Neural crest cell (in vitro differentiated cells): ENCODE data around the gene ARHGAP19. TPM values are rescaled to one million over a fixed set of nuclear protein-coding genes. Genes with fewer than 3 reads are reported as not detected.
"Not testable (repeated sequence)": the region's sequence is repeated elsewhere in the genome, so short reads cannot be mapped to it uniquely, and the experiment has no call there.

ENCODE experiments used
- DNase-seq: peaks from one replicate; pipeline ENCODE4 v3.0.0; 2021; ENCODE audit warnings: low read depth, mixed read lengths, low spot score
- H3K27ac Mint-ChIP-seq: one replicate; pipeline ENCODE4 v1.8.0; 2021; ENCODE audit warnings: mild to moderate bottlenecking, mixed read lengths; ENCODE audit not compliant: unreplicated experiment
- H3K27me3 Mint-ChIP-seq: 2 replicates; pipeline ENCODE4 v1.8.0; 2021; ENCODE audit warnings: low read depth, mild to moderate bottlenecking, mixed read lengths
- H3K36me3 Mint-ChIP-seq: 2 replicates; pipeline ENCODE4 v1.8.0; 2021; ENCODE audit warnings: low read depth, mild to moderate bottlenecking, mixed read lengths
- H3K4me1 Mint-ChIP-seq: 2 replicates; pipeline ENCODE4 v1.8.0; 2021; ENCODE audit warnings: mixed read lengths
- H3K4me3 Mint-ChIP-seq: one replicate; pipeline ENCODE4 v1.8.0; 2021; ENCODE audit warnings: mild to moderate bottlenecking, mixed read lengths
- H3K9me3 Mint-ChIP-seq: 2 replicates; pipeline ENCODE4 v1.8.0; 2021; ENCODE audit warnings: mixed read lengths
- CTCF ChIP-seq: fragments of 200-600 bp; sonication (generic); conservative IDR thresholded peaks from 2 replicates; pipeline ENCODE4 v1.5.0; 2021; ENCODE audit warnings: antibody characterized with exemption, mild to moderate bottlenecking
- total RNA-seq: library from RNA; stranded (reverse); gene quantifications from 2 replicates; pipeline ENCODE4 v1.2.1, GENCODE V29; 2021

The ARHGAP19 gene
- total RNA-seq, 1 donor from 2014 or later = 30.3 TPM

- H3K4me1 Mint-ChIP-seq = peaks cover 28% of the 10 kb centered on the region
- no peaks in the 10 kb centered on the region for H3K27me3 Mint-ChIP-seq
- peak overlapping the region; percentile 69 for H3K27ac Mint-ChIP-seq
- peaks cover 3% of the 10 kb centered on the region for H3K9me3 Mint-ChIP-seq
- H3K36me3 Mint-ChIP-seq = peaks cover 26% of the 10 kb centered on the region
- TF ChIP-seq CTCF = no peak
- H3K4me3 Mint-ChIP-seq = peak overlapping the region; percentile 17
- no peak for DNase-seq
These were observed 21.8 kb downstream of the ARHGAP19 start for GRCh38 chr10:97270523-97271154.

DNA sequence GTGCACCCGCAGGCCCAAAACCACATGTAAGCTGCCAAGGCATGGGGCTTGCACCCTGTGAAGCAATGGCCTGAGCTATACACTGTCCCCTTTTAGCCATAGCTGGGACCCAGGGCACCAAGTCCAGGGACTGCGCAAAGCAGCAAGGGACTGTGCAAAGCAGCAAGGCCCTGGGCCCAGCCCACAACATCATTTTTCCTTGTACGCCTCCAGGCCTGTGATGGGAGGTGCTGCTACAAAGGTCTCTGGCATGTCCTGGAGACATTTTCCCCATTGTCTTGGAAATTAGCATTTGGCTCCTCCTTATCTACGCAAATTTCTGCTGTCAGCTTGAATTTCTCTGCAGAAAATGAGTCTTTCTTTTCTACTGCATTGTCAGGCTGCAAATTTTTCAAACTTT, 24.8 kb downstream of the ARHGAP19 start:
- DNase-seq = no peak

GRCh38 chr10:97265095-97265494, 27.3 kb downstream of the ARHGAP19 start:
- H3K4me3 Mint-ChIP-seq, H3K27ac Mint-ChIP-seq, H3K27me3 Mint-ChIP-seq, H3K9me3 Mint-ChIP-seq, DNase-seq: not testable (repeated sequence)
- Mint-ChIP-seq H3K4me1 (peaks cover 21% of the 10 kb centered on the region), H3K36me3 (peaks cover 30% of the 10 kb centered on the region)

More for the DNA sequence above, 24.8 kb downstream of the ARHGAP19 start:
- Mint-ChIP-seq H3K9me3 (peaks cover 3% of the 10 kb centered on the region), H3K27me3 (no peaks in the 10 kb centered on the region), H3K27ac (no peak overlapping the region), H3K4me3 (no peak overlapping the region), H3K36me3 (peaks cover 37% of the 10 kb centered on the region), H3K4me1 (peaks cover 28% of the 10 kb centered on the region)
- no peak for TF ChIP-seq CTCF

GRCh38 chr10:97263971-97264370, 28.5 kb downstream of the ARHGAP19 start:
- Mint-ChIP-seq H3K27ac (no peak overlapping the region), H3K4me1 (peaks cover 12% of the 10 kb centered on the region), H3K4me3 (no peak overlapping the region), H3K36me3 (peaks cover 33% of the 10 kb centered on the region), H3K9me3 (peaks cover 3% of the 10 kb centered on the region), H3K27me3 (no peaks in the 10 kb centered on the region)
- DNase-seq = no peak
- TF ChIP-seq CTCF = no peak

DNA sequence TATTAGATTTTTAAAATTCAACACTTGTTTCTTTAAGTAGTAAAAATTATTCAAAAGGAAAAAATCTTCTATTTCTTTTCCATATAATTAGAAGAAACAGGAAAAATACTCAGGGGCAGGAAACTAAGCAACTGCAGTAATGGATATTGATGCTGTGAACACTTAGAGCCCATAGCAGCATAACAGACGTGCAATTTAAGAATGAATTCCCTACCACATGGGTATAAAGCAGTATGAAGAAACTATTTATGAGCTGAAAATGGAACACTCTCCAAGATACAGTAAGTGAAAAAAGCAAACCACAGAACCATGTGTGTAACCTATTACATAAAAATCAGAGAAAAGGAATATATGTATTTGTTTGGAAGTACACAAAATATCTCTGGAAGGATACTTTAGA, 30.8 kb downstream of the ARHGAP19 start:
- Mint-ChIP-seq H3K4me3 (no peak overlapping the region), H3K36me3 (peaks cover 25% of the 10 kb centered on the region), H3K9me3 (no peaks in the 10 kb centered on the region), H3K4me1 (no peaks in the 10 kb centered on the region), H3K27me3 (no peaks in the 10 kb centered on the region), H3K27ac (no peak overlapping the region)
- no peak for DNase-seq
- no peak for TF ChIP-seq CTCF

GRCh38 chr10:97261183-97261582, 31.3 kb downstream of the ARHGAP19 start:
- H3K9me3 Mint-ChIP-seq = no peaks in the 10 kb centered on the region
- DNase-seq = no peak
- peaks cover 22% of the 10 kb centered on the region for H3K36me3 Mint-ChIP-seq
- no peak overlapping the region for H3K27ac Mint-ChIP-seq
- H3K27me3 Mint-ChIP-seq = no peaks in the 10 kb centered on the region
- no peak overlapping the region for H3K4me3 Mint-ChIP-seq
- H3K4me1 Mint-ChIP-seq = no peaks in the 10 kb centered on the region
- no peak for TF ChIP-seq CTCF
